ENCODE results near the gene DOCK4.

Gene DOCK4

DNA sequence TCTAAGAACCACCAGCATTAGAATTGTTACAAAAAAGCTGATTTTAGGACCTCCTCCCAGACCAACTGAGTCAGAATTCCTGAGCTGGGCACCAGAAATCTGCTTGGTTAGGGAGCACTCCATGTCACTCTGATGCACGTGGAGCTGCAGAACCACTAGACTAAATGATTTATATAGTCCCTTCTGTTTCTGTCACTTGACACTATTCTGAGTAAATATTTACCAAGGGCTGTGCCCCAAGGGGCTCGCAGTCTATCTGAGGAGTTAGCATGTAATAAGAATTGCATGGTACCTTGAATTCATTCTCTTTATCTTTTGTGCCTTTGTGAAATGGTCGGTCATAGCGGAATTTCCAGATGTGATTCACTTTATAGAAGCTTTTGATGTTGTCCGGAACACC is 447.9 kb downstream of the DOCK4 start:
- in situ Hi-C loops (cut with MboI; ENCODE audit: low pct_unique_long_range_greater_than_20kb, low sequenced_read_pairs): loop anchor here (25.0 kb wide), 3 partner anchors 104 to 729 kb away; partner anchors contain the start of gene LSMEM1
- DNase-seq: no peak

DNA sequence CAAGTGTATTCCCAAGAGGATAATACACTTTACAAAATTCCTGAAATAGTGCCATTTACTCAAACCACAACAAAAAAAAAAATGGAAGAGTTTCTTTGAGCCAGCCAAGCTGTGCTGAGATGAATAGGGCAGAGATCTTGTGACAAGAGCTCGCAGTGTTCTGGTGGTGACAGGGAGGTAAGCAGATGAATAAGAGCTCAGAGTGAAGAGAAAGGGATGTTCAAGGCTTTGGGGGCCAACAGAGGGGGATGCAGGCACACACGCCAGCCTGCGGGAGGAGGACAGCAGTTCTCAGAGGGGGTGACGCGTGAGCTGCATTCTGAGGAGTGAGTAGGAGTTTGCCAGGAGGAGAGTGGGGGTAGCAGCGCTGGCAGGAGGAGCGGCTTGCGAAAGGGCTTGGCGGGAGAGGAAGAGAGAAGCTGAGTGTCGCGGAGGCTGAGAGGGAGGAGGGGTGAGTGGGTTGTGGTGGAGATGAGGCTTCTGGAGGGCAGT is 449.5 kb downstream of the DOCK4 start:
- DNase-seq: peak; percentile 62
- in situ Hi-C loops (cut with MboI; ENCODE audit: low pct_unique_long_range_greater_than_20kb, low sequenced_read_pairs): loop anchor here (25.0 kb wide), 3 partner anchors 106 to 731 kb away; partner anchors contain the start of gene LSMEM1

DNA sequence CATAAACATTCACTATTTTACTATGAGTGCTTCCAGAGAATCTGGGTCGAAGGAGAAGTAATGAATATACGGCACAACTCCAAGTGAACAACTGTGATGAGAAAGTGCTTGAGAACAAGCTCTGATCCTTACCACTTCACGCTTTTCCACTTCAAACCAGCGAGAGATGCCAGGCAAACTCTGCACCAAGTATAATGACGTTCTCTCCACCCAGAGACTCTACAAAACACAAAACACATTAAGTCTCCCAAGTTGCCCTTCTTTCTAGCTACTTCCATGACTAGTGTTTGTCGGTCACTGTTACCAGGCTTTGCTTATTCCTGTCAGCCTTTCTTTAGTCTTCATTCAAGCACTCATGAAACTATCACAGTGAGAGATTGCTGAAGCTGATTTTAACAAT is 450.8 kb downstream of the DOCK4 start:
- in situ Hi-C loops (cut with MboI; ENCODE audit: low pct_unique_long_range_greater_than_20kb, low sequenced_read_pairs): loop anchor here (25.0 kb wide), 3 partner anchors 107 to 732 kb away; partner anchors contain the start of gene LSMEM1
- DNase-seq: no peak

DNA sequence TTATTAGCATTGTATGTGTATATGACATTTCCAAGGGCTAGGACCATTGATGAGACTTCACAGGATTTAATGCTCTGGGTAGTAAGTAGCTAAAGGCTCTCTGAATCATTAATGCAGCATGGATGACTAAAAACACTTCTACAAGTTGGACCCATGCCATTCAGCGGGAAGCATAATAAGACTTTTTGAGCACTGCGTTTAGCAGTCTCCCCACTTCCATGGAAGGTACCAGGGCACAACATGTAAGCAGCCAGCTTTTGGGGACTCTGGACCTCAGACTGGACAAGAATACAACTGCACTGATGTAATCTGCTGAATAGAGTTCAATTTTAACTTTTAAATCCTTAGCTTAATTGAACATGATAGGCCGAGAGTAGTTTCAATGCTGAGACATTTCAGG is 452.2 kb downstream of the DOCK4 start:
- no peak for DNase-seq
- in situ Hi-C loops (cut with MboI; ENCODE audit: low pct_unique_long_range_greater_than_20kb, low sequenced_read_pairs): loop anchor here (25.0 kb wide), 3 partner anchors 108 to 733 kb away; partner anchors contain the start of gene LSMEM1

DNA sequence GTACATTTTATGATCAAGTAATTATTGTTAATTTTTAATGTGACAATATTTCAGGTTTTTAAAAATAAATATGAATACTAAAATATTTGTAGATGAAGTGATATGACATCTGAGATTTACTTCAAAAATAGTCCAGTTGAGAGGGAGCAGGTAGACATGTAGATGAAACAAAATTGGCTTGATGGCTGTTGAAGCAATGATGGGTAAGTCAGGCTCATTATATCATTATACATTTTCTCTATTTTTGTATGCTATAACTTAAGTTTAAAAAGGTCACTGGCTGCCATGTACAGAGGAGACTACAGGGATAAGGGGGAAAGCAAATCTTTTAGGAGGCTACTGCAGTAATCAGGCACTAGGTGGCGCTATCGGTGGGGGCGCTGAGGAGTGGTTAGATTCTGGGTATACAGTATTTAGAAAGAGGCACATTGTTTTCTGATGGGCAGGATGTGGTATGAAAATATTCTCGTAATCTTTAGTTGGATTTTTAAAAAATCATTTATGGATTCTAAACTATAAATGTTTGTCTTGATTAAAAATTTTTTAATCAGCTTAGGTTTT is 454.1 kb downstream of the DOCK4 start:
- in situ Hi-C loops (cut with MboI; ENCODE audit: low pct_unique_long_range_greater_than_20kb, low sequenced_read_pairs): loop anchor here (25.0 kb wide), 3 partner anchors 110 to 735 kb away; partner anchors contain the start of gene LSMEM1
- DNase-seq: peak; percentile 86

DNA sequence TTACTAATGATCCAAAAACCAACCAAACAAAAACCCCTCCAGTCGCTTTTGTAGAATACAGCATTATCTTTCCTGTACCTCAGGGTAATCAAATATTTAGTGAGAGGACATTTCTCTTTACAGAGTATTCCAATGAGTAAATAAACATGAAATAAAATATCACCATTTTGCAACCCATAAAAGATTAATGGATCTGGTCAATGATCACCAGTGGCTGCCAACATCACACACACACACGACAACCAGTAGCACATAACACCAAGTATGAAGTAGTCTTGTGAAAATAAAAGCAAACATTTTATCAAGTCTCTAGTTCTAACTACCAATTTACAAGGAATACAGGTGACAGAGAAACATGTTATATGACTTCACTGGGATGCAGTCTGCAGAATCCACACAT is 455.3 kb downstream of the DOCK4 start:
- no peak for DNase-seq
- in situ Hi-C loops (cut with MboI; ENCODE audit: low pct_unique_long_range_greater_than_20kb, low sequenced_read_pairs): loop anchor here (25.0 kb wide), 3 partner anchors 111 to 736 kb away; partner anchors contain the start of gene LSMEM1

DNA sequence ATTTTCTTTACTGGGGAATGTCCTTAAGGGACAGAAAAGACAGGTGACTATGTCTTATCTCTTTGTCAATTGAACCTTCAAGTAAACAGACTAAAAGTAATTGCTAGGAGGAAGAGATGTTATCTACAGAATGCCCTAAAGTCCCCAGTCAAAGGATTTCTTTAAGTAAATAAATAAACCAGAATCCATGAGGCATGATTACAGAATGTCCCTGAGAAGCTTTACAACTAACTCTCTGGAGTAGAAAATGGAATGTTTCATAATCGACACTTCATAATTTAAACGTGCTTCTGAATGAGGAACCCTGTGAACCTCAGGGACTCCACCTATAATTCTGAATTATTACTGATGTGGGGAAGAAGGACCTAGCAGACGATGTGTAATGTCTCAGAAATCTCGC is 456.0 kb downstream of the DOCK4 start:
- in situ Hi-C loops (cut with MboI; ENCODE audit: low pct_unique_long_range_greater_than_20kb, low sequenced_read_pairs): loop anchor here (25.0 kb wide), 3 partner anchors 112 to 737 kb away; partner anchors contain the start of gene LSMEM1
- no peak for DNase-seq

DNA sequence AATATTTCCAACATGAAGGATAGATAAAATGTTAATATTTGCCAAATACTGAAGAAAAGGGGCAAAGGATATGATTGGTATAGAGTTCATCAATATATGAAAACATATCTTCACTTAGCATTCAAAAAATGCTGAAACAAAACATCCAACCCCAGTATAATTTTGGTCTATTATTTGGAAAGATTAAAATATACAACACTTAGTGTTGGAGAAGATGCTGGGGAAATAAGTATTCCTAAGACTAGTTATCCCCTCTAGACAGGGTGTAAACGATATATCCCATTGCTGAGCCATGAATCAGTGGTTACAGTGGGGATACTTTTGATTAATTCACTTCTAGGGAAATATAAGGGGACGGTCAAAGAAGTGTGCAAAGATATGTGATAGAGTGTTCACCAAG is 456.6 kb downstream of the DOCK4 start:
- in situ Hi-C loops (cut with MboI; ENCODE audit: low pct_unique_long_range_greater_than_20kb, low sequenced_read_pairs): loop anchor here (25.0 kb wide), 3 partner anchors 113 to 738 kb away; partner anchors contain the start of gene LSMEM1
- no peak for DNase-seq

DNA sequence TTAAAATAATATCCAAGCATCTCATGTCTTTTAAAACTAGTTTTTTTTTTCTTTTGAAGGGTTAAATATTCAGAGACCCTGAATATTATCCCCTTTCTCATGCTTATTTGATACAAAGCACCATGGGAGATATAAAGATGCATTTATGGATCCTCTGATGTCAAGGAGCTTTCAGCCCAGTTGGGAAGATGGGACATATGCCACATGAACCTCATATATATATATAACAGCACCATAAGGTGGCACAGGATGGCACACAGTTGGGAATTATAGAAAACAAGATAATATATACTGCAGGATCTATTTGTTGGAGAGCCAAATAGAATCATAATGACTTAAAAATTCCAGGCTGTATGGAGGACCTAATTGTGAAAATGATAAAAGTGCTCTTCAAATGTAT is 458.5 kb downstream of the DOCK4 start:
- in situ Hi-C loops (cut with MboI; ENCODE audit: low pct_unique_long_range_greater_than_20kb, low sequenced_read_pairs): no loop called here
- DNase-seq: no peak

DNA sequence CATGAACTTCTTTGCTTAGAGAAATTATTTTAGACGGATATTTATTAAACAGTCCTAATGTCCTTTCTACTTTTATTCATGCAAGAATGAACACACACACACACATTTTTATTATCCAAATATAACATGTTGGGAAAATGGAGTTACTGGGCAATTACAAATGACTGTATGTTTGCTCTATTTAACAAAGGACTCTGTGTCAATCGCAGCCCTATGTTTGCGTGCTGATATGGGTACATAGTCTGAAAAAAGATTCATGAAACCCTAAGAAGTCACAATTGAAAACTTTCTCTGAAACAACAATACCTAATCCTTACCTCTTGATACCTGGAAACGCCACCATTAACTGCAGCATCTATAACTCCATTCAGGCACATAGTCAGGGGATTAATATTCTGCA is 459.2 kb downstream of the DOCK4 start:
- no peak for DNase-seq
- in situ Hi-C loops (cut with MboI; ENCODE audit: low pct_unique_long_range_greater_than_20kb, low sequenced_read_pairs): no loop called here

DNA sequence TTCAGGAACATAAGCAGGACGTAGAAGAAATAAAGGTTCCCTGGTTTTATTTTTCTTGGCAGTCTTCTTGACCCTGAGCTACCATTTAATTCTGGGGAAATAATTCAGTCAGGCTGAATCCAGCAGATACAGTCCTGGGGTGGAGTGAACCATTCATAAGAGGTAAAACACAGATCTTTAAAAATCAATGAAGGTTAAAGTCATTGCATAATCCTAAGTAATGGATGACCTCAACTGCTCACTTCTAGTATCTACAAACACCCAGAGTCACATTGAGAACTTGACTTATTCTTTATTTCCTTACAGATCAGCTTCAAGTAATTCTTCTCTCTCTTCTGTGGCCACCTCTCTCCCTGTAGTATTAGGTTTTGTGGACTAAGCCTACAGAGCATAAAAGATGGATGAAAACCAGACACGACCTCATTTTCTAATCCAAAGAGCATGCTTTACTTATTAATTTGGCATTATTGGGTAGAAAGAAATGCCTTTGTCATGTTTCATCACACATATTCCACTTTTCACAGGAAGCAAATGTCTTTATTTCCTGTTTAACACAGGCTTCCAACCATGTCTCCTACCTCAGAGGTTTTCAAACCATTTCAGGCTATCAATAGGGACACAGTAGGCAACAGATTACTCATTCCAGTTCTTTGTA is 461.6 kb downstream of the DOCK4 start:
- DNase-seq: no peak
- in situ Hi-C loops (cut with MboI; ENCODE audit: low pct_unique_long_range_greater_than_20kb, low sequenced_read_pairs): no loop called here

DNA sequence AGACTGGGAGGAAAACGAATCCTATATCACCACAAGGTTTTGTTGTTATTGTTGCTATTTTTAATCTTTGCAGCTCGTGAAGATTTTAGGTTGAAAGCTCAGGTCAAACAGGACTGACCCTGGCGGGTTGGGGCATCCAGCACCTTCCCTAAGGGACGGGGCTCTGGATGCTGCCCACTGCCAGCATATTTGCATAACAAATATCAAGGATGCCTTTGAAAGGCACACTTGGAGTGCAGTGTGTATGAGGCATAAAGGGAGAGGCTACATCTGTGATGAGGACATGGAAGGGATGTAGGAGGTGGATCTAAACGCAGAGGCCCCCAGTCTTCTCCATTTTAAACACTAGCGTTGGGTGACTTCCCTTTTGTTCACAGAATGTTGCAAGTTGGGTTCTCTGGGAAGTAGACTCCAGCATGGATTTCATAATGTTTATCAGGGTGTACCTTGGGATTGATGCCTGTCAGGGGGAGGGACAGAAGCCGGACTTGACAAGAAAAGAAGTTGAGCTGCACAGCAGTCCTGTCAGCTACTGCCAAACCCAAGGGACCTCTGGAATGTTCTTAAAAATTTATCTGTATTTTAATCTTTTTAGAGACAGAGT is 462.9 kb downstream of the DOCK4 start:
- DNase-seq: peak; percentile 5
- in situ Hi-C loops (cut with MboI; ENCODE audit: low pct_unique_long_range_greater_than_20kb, low sequenced_read_pairs): no loop called here

DNA sequence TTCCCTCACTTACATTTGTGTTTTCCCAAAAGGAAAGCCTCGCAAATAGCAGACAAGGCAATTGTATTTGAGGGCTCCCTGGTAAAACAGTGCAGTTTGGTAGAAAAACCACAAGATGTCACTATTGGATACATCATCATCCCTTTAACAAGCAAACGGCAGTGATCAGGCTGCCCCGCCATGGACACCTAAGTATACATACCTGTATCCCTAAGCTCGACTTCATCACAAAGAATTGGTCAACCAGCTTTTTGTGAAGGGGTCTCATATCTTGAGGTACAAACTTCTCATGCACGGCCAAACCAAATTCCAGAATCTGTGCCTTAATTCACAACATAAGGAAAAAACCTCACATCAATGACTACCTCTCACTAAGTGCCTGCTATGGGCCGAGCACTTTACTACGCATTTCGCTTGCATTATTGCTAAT is 464.4 kb downstream of the DOCK4 start:
- in situ Hi-C loops (cut with MboI; ENCODE audit: low pct_unique_long_range_greater_than_20kb, low sequenced_read_pairs): no loop called here
- peak; percentile 83 for DNase-seq

DNA sequence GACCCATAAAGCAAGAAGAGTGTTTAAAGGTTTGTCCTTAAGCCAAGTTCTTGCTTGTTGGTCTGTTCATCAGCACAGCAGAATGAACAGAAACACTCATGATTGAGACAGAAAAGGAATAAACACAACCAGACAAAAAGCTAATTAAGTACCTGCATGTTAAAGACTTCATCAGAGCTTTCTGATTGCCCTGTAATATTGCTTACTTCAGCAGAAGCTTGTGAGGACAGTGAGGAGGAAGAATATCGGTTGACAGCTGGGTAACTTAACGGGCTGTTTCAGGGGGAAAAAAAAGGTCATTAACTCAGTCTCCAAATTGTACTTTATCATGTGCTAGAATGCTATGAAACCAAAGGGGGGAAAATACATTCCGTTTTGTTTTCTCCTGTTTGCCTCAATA is 465.3 kb downstream of the DOCK4 start:
- in situ Hi-C loops (cut with MboI; ENCODE audit: low pct_unique_long_range_greater_than_20kb, low sequenced_read_pairs): no loop called here
- no peak for DNase-seq

DNA sequence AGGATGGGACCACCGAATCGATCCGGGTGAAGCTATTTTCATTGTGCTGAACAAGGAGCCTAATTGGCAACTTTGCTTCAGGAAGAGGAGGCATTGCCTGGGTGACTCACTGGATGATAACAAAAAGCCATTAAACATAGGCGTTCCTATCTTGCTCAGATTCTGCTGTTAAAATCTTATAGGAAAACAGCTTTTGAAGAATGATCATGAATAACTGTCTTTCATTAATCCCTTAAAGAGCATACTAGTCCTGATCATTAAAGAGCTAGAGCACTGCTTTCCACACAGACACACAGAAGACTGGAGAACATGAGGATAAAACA is 469.7 kb downstream of the DOCK4 start:
- DNase-seq: no peak
- in situ Hi-C loops (cut with MboI; ENCODE audit: low pct_unique_long_range_greater_than_20kb, low sequenced_read_pairs): no loop called here

DNA sequence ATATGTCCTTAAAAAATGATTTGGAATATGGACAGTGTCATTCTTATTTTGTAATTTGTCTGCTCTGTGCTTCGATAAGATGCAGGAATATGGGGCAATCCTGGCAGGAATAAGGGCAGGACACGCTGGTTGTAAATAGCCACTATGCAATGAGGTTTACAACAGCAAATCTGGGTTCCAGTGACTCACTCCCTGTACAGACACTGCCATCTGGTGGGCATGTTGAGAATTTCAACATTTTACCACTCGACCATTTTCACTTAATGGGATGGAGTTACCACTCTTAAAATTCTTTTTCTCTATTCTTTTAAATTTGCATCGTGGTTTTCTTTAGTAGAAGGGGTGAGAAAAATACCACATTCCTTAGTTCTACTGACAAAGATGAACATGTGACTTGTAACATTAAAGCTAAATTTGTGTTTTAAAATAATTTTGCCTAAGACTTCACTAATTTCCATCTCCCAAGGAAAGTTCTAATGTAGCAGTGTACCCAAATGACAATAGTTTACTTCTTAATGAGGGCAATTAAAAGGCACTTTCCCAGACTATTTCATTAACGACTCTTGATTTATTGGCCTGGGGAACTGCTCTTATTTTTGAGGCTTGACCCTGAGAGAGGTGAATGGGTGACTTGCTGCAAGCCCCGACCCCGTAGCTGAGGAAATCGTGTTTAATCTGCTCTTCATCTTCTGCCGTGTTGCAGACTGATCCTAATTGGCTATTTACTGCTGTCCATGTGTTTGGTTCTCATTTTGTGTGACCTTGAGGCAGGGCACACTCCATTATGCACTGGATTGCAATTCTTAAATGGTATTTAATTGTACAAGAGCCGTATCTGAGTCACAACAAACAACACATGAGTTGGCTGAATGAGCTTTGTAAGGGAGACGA is 470.3 kb downstream of the DOCK4 start:
- in situ Hi-C loops (cut with MboI; ENCODE audit: low pct_unique_long_range_greater_than_20kb, low sequenced_read_pairs): no loop called here
- DNase-seq: peak; percentile 64

DNA sequence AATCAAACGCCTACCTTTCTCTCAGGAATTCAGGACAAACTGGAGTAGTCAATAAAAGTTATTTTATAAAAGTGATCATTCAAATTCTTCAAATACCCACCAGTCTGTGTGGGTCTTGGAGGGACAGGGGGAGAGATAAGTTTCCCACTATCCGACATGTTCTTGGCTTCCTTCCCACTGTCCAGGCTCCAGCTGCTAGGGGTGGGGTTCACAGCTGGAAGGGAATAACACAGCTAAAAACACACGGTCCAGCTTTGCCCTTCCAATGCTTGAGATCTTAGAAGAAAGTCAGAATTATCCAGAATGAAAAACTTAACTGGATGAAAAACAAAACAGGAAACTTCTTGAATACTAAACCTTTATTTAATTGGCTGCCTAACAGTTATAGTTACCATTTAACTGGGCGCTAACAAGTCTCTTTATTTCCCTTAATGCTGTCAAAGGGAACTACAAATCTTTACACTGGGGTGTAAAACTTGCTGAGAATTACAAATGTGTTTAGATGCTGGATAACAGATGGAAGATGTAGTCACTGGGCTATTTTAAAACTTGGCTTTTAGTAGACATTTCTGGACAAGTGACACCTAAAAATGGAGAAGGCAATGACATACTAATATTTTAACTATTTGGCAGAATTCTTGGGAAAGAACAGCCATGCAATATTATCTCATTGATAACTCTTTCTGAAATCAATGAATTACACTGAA is 471.1 kb downstream of the DOCK4 start:
- in situ Hi-C loops (cut with MboI; ENCODE audit: low pct_unique_long_range_greater_than_20kb, low sequenced_read_pairs): no loop called here
- DNase-seq: no peak

DNA sequence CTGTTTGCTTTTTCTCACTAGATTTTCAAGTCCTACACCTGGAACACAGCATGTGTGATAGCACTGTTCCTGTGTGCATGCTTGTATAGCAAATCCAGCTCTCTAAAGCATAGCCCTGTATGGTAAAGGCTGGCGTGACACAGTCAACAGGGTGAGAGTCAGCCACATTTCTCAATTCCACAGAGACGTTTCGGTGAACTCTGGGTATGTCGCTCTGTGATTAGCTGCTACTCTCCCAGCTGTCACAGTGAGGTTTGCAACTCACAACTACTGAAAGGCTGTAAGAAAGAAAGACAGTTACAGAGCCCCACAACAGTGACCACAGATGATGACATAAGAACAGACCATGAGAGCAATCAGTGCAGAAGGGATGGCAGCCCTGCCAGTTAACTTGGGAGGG is 473.3 kb downstream of the DOCK4 start:
- in situ Hi-C loops (cut with MboI; ENCODE audit: low pct_unique_long_range_greater_than_20kb, low sequenced_read_pairs): no loop called here
- DNase-seq: no peak

All from KBM-7 (cell line).